ENCODE measurements around the gene CLPSL1.

DNA sequence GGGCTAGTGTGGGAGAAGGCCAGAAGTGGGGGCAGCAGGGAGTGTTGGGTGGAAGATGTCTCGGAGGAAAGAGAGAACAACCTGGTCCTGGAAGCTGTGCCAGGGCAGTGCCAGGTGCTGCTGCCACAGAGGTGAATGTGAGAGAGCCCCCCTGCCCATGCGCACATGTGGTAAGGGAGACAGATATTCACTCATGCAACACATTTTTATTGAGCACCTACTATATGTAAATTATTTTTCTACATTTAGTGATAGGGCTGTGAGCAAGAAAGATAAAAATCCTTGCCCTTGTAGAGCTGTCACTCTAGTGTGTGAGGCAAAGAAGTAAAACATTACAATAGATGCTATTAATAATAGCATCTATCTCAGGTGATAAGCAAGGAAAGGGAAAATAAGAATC is 471 bp downstream of the CLPSL1 start:
- TF ChIP-seq EZH2phosphoT487 (IDR thresholded peaks at IDR 0.05; ENCODE audit: low read length) (no peak), EZH2 (optimal IDR thresholded peaks at IDR 0.05; ENCODE audit: low read depth, low read length) (no peak)
- TF ChIP-seq, protein P1, sequence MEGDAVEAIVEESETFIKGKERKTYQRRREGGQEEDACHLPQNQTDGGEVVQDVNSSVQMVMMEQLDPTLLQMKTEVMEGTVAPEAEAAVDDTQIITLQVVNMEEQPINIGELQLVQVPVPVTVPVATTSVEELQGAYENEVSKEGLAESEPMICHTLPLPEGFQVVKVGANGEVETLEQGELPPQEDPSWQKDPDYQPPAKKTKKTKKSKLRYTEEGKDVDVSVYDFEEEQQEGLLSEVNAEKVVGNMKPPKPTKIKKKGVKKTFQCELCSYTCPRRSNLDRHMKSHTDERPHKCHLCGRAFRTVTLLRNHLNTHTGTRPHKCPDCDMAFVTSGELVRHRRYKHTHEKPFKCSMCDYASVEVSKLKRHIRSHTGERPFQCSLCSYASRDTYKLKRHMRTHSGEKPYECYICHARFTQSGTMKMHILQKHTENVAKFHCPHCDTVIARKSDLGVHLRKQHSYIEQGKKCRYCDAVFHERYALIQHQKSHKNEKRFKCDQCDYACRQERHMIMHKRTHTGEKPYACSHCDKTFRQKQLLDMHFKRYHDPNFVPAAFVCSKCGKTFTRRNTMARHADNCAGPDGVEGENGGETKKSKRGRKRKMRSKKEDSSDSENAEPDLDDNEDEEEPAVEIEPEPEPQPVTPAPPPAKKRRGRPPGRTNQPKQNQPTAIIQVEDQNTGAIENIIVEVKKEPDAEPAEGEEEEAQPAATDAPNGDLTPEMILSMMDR (IDR thresholded peaks at IDR 0.05; ENCODE audit: low read length), result no peak
